ELR (cell line): ENCODE data around the gene TRAPPC12.
A peak's percentile ranks its signal among the peaks of the same experiment; 100 is the strongest.

Source experiments
- DNase-seq: peaks from one replicate; pipeline ENCODE4 v3.0.0-alpha.2; 2015; ENCODE audit warnings: low read depth

The TRAPPC12 gene

DNA sequence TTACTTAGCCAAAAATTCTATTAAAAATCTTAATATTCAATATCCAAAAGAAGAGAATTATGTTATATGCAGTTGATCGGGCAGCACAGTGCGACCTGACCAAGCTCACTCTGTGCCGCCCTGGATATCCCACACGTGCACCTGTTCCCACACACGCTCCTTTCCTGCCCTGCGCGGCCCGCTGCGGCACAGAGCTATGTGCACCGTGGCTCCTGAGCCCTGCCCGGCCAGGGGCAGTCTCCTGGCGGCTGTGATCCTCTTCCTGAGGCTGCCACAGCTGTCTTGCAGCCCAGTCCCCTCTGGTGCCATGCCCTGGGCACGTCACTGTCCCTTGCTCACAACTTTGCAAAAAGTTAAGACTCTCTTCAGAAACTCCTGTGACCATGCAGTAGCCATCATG is 29.3 kb downstream of the TRAPPC12 start:
- DNase-seq, result no peak

DNA sequence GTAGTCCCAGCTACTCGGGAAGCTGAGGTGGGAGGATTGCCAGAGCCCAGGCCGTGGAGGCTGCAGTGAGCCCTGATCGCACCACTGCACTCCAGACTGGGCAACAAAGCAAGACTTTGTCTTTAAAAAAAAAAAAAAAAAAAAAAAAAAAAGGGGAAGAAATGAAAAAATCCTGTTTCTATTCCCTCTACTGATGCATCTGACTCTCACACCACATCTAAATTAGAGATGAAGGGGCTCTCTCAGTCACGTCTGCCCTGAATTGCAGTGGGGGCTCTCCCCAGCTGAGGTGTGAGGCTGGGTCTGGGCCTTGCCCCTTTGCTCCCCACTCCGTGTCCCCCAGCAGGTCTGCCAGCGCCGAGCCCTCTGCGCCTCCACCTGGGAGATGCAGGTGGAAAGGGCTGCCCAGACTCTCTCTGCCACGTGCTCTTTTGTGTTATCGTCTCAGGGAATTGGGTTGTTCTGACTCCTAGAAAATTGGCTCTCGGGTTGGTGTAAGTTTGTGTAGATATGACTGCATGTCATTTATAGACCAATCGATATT is 30.2 kb downstream of the TRAPPC12 start:
- no peak for DNase-seq

DNA sequence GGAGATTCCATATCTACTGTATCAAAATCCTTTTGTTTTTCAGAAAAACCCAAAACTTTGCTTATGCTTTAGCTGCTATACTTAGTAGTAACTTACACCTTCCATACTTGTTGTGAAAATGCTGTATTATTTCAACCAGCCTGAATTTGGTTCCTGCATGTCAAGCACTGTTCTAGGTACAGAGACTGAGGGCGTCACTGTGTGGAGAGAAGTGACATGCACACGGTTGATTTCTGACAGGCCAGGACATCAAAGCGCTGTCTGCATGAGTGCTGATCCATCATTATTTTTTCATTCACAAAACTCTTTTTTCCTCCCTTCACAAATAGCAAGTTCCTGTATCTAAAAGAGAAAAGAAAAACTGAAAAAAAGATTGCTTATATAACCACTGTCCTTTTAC is 31.6 kb downstream of the TRAPPC12 start:
- no peak for DNase-seq

DNA sequence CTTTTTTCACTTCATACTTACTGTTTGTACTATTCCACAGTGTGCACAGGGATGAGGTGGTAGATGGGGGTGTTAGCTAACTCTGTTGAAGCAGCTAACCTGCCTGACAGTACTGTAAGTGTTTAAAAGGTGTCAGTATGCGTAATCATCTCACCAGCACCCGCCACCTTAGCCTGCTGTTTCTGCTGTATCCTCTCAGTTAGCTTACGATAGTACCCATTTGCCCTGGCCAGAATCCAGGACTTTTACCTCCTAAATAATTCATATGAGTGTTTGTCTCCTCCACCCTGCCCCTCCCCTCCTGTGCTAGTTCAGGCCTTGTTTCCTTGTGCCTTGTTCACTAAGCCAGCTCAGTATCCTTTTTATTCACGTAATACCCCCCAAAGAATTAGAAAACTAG is 34.2 kb downstream of the TRAPPC12 start:
- DNase-seq, result no peak

DNA sequence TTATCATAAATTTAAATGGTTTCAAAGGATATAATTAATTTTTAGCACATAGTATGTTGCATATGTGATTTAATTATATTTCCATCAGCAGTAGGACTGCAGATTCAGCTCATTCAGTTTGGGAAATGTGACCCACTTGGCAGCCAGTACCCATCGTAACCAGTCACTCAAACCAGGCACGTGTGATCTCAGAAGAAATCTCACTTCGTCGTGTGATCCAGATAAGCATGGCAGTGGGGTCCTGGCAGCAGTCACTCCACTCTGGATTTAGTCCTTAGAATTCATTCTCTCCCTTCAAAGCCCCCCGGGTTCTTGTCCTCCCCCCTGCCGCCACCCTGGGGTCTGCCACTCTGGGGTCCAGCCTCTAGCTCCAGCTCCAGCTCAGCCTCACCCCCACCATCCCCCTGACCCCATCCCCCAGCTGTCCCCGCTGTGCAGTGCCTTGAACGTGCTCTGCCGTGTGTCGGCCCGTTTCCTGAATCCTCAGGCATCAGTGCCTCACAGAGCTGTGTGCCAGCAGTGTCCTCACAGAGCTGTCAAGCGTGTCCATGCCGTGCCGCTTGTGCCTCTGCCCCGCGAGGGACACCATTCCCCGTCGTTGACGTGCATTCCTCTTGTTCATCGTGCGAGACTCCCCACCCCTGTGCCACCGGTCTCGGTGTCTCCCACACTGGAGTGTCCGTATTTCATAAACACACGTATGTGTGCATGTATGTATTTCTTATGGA is 34.8 kb downstream of the TRAPPC12 start:
- DNase-seq, result no peak

DNA sequence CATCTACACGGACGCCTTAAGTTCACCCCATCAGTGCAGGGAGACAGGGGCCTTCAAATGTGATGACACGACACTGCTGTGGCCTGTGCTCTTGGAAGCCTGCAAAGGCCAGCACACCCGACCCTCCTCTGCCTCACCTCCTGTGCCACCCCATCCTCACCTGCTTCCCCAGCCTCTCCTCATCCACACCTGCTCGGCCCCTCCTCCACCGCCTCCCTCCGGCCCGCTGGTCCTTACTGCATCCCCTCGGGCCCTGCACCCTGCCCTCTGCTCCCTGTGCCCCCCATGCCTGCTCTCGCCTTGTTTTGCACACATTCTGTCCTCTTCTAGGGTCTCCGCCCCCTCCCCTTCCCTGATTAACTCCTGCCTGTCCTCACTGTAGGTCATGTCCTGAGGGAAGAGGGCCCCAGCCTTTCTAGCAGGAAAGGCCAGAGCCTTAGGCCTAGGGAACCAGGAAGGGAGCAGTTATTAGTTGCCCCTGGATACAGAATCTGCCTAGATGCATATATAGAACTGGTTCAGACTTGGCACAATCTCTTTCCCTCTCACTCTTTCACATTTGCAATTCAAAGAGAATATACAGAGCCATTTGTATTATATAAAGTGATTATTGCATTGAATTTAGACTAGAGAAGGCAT is 39.4 kb downstream of the TRAPPC12 start:
- DNase-seq, result no peak

DNA sequence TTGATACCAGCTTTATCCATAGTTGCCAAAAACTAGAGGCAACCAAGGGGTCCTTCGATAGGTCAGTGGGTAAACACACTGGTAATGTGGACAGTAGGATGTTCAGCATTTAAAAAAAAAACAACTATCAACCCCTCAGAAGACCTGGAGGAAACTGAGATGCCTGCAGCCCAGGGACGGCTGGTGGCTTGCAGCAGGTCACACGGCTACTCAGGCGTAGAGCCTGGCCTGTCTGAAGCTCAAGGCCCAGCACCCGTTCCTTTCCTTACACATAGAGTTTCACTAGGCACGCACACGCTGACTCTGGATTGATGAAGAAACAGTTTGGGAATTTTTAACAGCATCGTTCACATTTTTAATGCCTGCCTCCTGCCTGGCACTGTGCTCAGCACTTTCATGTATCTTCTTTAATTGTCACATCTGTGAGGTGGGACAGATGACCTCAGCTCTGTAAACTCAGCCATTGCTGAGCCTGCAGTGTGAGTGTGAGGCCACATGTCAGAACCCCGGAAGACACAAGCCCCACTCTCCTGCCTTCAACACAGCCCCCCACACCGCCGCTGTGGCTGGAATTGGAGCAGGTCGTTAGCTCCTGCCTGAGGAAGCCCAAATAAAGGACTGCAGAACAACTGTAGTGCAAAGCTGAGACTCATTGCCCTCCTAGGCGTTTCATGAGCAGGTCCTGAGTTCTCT is 40.7 kb downstream of the TRAPPC12 start:
- no peak for DNase-seq

DNA sequence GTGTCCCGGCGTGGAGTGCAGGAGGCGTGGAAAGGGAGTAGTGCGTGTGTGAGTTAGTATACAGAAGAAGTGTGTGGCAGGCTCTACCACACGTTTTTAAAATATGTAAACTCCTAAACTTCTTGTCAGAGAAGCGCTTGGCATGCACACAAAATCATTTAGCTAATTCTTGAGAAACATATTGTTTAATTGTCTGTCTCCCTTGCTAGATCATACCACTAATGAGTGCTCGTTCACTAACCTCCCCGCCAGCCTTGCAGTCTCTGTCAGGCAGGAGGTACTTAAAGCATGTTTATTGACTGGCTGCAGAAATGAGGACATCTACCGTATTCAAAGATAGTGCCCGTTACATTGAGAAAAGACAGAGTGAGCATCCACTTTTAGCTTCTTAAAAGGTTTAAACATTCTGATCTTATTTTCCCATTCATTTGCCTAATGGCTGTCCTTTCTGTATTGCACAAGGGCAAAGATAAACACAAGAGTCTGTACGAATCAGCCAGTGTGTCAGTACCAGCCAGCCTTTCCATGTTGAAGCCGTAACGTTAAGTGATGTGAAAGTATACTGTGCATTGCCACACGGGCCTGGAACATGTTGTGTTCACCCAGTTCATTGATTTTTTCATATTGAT is 41.4 kb downstream of the TRAPPC12 start:
- no peak for DNase-seq

DNA sequence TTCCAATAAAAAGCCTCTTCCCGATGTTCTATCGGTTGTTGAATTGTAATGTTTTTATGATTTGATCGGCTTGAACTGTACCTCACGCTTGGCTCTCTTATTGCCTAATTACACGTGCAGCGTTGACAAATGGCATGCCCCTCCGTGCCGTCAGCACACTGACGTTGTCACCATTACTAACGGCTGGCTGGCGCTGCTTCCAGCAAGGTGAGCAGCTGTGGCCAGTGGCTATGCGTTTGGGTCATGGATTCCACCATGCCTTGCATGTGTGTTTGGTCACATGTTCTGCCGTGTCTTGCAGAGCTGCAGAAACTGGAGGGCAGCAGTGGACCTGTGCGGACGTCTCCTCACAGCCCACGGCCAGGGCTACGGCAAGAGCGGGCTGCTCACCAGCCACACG is 42.1 kb downstream of the TRAPPC12 start:
- DNase-seq, result no peak

DNA sequence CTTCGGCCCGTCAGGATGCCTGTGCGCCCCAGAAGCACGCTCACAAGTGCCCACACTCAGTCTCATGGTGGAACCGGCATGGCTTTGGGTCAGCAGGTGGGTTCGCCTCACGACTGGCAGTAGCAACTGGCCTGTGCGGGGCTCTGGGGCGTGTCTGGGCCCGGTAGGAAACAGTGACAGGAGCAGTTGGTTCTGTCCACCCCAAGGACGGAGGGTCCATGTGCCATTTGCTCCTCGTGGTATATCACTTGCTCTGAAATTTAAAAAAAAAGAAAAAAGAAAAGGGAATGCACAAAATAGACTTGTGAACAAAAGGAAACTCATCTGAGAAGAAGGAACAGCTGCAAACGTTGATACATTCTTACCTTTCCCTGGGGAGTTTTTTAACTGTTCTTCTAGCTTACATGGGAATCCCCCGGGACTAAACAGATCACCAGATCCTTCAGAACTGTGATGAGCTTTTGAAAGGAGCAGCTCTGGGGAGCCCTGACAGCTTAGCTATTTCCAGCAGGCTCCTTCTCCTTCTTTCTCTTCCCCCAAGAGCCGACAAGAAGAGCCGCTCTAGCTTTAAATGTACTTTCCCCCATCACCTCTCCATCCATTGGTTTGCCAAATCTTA is 42.8 kb downstream of the TRAPPC12 start:
- DNase-seq, result no peak

DNA sequence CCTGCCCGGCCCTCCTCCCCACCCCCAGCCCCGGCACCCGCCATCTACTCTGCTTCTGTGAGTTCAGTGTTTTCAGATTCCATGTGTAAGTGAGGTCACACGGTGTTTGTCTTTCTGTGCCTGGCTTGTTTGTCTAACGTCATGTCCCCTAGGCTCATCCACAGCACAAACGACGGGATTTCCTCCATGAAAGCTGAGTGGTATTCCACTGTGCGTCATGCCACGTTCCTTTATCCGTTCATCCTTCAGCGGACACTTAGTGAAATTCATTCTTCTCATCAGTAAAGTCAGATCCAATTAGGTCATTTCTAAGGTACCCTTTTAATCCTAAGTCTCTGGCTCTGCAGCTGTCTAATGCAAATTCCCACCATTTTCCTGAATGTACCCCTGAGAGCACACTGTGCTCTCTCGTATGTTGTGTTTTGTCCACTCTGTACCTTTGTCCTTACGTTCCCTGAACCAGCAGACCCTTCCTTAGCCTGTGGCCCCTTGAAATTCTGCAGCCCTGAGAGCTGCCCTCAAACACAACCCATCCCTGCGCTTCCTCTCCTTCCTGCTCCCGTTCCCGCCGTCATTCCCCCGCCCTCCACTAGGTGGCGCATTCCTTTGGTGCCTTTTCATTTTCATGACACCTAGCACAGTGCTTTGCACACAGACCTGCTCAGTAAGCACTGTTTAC is 44.1 kb downstream of the TRAPPC12 start:
- peak; percentile 61 for DNase-seq

DNA sequence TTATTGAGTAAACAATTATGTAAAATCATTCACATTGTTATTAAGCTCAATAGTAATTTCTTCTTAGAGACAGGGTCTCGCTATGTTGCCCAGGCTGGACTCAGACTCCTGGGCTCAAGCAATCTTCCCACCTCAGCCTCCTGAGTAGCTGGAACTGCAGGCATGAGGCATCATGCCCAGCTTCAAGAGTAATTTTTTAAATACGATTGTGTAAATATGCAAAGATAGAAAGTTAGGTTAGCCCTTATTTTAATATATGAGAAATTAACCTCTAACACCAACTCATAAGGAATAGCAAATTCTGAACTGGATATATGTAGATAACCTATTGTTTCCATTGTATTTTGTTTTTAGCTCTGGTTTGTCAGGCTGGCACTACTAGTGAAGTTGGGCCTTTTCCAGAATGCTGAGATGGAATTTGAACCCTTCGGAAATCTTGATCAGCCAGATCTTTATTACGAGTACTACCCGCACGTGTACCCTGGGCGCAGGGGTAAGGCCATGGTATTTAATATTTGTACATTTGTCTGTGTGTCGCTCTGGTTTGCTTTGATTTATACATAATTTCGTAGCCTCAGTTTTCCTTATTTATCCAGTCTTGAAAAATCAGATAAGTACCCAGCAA is 44.8 kb downstream of the TRAPPC12 start:
- no peak for DNase-seq

DNA sequence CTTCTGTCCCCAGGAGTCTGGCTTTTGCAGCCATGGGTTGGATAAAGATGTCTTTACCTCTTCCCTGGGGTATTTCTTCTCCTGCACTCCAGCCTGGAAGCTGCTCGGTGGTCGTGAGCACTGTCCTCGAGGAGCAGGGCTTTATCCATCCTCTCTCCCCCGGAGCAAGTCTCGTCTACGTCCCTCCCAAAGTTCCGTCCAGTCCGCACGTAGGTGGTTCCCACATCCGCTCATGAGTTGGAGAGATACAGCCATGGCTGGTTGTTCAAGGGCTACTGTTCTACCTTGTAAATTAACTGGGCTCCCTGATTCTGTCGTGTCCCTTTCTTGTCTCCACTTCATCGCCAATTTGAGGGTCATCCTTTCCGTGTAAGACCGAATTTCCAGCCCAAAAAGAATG is 47.1 kb downstream of the TRAPPC12 start:
- DNase-seq, result no peak

DNA sequence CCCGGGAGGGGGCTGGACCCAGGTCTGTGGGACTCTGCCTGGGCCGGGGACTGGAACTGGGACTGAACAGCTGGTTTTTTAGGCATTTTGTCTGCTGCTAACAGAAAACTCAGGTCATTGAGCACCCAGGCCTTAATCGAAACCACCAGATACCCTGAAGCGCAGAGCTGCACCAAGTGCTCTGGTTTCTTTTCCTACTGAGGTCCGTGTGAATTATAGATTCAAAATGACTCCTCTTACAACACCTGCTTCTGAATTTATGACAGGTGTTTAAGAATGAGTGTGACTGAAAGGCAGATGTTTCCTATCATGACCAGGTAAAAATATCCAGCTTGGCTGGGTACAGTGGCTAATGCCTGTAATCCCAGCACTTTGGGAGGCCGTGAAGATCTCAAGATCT is 47.8 kb downstream of the TRAPPC12 start:
- DNase-seq, result no peak

DNA sequence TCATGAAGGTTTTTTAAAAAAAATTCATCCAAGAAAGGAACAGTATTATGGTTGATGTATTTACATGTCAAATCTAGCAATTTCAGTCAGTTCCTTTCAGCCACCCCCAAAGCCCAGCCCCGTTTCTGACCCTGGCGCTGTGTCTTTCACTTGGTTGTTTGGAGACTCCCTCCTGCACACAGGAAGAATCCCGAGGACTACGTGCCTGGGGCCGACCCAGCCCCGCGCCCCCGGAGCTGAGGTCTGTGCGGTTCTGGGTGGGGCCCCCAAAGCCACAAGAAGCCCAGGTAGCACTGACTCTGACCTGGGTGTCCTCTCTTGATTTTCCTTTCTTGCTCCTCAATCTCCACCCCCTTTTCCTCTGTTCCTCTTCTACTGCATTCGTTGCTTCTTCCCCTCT is 49.1 kb downstream of the TRAPPC12 start:
- no peak for DNase-seq

DNA sequence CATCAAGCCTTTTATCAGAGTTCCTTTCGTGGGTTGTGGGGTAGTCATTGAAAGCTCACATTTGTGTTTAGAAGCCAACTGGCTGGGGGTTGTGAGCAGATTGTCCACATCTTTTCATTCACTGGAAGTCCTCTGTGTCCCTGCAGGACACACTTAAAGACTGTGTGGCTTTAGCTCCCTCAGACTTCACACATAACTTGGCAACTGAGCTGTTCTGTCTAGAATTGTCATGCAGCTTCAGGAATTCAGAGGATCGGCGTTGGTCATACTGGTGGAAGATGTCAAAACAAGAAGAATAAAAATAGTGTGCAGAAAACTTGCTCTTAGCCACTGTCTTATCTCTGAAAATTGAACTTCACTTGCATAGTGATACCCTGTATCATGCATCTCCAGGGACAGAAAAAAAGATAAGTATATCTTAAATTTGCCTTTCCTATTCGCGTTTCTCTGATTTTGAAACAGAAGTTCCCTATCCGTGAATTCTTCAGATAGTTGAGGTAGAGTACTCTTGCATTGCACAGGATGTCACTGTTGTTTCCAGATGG is 49.6 kb downstream of the TRAPPC12 start:
- no peak for DNase-seq

DNA sequence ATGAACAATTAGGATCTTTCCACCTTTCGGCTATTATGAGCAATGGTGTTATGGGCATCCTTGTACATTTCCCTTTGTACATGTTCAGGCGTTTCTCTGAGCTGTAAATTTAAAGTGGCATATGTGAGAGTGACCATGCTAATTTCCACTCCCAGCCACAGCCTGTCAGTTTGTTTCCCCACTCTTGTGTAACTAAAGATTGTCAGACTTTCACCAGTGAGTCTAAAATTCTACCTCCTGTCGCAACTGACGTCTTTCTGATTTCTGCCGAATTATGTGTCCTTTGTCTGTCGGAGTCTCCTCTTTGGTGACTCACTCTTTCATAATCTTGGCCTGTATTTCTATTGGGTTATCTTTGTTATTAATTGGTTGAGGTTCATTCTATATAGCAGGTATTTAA is 50.7 kb downstream of the TRAPPC12 start:
- no peak for DNase-seq

DNA sequence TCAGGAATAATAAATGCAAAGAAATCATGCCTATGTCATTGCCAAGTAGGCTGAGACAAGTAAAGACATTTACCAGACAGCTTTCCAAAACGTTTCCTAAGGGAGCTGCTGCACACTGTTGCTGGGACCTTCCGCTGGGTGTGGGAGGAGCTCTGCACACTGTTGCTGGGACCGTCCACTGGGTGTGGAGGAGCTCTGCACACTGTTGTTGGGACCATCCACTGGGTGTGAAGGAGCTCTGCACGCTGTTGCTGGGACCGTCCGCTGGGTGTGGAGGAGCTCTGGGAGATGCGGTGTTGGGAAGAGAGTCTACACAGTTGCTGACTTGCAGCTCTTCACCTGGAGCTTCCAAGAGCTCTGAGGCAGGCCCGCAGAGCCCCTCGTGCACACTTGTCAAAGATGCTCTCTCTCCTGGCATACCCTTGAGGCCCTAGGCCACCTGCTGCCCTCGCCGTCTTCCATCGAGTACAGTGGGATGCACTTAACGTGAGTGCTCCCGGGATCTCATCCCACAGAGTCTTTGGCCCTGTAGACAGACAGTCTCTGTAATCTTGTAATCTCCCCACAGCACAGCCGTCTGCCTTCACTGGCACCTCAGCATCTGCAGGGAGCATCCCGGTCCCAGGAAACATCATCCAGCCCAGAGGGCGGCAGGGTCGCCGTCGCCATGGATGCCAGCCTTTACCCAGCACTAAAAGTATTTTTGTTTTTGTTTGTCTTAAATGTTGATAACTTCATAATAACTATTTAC is 51.4 kb downstream of the TRAPPC12 start:
- no peak for DNase-seq

DNA sequence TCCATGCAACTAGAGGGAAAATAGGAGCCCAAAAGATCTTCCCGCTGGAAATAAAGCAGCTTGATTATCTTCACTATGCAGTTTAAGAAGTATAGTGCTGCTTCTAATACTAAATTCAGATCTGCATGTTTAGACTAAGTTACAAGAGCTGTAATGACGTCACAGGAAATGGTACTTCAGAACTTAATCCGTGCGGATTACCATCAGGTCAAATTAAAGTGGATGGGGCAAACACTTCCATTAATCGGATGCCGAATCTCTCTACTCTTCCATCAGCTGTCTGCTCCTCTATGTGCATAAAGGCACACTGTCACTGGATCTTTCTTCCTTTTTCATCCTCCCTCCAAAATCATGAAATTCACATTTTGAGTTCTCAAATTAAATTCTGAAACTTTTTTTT is 52.6 kb downstream of the TRAPPC12 start:
- no peak for DNase-seq

DNA sequence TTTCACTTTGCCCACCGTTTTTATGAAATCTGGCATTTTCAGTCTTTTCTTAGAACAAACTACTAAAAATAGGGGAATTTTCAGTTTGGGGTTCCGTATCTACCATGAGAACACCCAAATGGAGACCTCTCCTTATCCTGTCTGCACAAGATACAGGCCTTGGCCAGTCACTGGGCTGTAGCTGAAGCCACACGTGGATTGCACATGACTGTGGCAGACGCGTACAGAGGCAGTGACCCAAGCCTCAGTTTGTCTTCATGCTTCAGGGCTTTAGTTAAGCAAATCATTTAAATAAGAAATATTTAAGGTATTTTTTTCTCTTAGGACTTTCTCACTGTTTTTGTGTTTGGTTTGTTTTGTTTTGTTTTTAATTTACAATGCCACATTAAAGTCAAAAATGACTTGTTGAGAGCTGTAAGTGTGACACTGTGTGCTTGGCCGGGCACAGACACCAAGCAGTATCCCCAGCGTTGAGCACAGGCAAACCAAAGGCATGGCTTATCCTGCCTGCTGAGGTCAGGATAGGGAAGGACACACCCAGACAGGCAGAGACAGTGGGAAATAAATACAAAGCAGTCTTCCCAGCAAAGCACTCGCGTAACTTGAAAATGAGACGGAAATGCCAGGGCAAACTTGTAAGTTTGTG is 53.3 kb downstream of the TRAPPC12 start:
- no peak for DNase-seq
